ENCODE data around the gene ITGA2.

The ITGA2 gene

GRCh38 chr5:52989781-52990527 lies 802 bp downstream of the ITGA2 start:
- peak; percentile 69 for DNase-seq

GRCh38 chr5:52990528-52990925 lies 1.4 kb downstream of the ITGA2 start:
- no peak for DNase-seq

DNA sequence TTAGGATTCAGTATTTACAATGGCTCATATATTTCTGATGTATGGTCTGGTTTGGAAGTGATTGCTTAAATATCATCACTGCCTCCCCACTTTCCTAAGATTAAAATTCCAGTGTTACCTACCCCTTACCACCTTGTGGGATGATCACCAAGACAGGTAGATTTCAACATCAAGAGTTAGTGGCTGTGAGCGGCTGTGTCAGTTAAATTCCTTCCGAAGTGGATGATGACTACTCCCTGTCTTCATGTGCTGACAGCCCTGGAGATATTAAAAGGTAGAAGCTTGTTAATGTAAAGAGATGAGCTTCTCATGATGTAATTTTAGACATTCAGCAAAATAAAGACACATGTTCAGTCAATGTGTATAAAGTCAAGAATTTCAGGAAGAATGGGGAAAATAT lies 4.2 kb downstream of the ITGA2 start:
- DNase-seq = no peak

- no peak for DNase-seq
Measured at GRCh38 chr5:52994266-52994665, 5.1 kb downstream of the ITGA2 start.

DNA sequence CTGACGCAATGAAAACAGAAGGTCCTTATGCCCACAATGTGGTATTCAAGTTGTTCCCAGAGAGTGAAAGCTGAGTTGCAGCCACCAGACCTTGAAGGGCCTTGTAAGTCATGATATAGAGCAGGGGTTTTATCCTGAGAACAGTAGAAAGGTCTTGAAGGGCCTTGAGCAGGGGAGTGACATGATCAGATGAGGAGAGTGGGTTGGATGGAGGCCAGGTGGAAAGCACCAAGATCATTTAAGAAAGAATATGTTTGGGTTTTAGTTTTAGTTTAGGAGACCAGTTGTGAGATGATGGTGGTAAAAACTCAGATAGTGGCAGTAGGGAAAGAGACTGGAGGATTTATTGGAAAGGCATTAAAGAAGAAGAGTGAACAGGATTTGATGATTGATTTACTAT lies 5.9 kb downstream of the ITGA2 start:
- DNase-seq = no peak

GRCh38 chr5:52995914-52996313 lies 6.8 kb downstream of the ITGA2 start:
- no peak for DNase-seq

DNA sequence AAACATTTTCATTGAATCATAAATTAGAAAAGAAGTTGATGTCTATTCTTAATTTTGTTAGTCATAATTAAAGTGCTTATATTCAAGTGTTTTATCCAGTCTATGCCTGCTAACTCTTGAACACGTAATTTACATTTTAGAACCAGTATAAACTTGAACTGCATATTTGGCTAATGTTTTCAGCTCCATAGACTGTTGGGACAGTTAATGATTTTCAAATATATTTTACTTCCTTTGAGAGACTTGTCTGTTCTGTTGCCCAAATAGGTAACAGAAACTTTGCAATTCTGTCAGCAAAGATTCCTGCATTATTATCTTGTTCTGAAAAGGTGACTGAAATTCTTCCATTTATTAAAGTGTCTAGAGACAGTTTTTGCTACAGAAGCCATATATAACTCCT lies 7.8 kb downstream of the ITGA2 start:
- no peak for DNase-seq

DNA sequence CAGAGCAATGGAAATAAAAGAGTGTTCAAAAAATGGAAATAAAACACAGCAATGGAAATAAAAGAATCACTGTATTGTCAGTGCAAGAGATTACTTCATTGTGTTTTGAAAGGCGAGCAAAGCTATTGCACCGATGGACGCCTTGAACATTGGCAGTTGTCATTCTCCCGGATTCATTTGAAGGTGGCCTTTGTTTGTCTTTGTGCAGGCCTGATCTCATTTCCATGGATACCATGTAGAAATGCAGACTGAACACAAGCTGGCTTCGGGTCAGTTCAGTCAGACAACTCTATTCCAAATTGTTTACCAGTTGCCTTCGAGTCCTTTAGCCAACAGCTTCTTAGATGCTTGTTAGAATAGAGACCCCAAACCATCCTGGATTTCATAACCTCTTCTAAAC lies 8.3 kb downstream of the ITGA2 start:
- DNase-seq = no peak

DNA sequence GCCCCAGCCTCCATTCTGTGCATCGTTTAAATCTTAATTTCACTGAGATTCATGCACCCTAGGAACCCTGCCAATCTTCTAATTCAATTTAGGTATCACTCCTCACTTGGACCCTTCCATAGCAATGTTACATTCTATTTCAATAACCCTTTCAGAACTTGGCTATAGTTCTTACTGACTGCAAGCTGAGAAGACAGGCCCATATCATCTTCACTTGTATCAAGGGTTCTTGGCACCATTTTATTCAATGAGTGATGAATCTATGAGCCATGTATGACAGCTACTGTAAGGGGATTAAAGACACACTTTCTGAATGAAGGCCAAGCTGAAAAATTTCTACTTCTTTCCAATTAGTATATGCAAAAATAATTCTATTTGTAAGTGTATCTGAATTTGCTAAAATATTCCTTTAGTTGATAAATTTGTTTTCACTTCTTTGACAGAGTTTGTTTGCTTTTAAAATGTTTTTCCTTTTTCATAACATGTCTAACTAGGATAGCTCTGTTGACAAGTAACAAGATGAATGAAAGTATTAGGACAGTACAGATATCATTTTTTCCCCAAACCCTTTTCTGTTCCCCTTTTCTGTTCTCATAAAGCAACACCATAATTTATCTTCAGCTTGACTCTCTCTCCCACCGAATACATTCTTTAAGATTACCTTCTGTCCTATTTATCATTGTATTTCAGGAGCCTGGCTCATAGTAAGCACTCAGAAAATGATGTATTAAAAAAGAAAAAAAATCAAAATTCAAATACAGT lies 9.6 kb downstream of the ITGA2 start:
- no peak for DNase-seq

DNA sequence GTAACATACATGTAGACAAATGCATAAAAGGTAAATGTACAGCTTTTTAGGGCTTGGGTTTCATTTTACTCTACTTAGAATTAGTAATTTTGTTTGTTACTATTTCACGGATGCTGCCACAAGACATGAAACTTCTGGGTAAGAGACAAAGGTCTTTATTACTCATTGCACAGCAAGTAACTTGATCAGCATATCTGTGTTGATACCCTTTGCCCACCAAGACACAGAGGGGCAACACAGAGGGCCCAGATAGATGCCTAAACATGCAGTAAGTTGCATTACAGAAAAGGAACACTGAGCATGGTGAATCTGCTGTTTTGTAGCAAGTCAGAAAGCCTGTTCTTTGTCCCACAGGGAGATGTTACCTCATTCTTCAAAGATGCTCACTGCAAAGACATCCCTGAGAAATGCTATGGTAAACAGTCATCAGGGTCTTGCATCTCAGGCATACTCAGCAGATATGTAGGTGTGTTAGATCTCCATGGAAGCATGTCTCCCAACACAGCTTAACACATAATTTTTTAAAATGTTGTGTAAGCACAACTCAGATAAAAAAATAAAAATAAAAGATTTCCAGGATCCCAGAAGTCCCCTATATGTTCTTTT lies 10.3 kb downstream of the ITGA2 start:
- DNase-seq = no peak

- no peak for DNase-seq
Measured at GRCh38 chr5:53001541-53001940, 12.4 kb downstream of the ITGA2 start.

DNA sequence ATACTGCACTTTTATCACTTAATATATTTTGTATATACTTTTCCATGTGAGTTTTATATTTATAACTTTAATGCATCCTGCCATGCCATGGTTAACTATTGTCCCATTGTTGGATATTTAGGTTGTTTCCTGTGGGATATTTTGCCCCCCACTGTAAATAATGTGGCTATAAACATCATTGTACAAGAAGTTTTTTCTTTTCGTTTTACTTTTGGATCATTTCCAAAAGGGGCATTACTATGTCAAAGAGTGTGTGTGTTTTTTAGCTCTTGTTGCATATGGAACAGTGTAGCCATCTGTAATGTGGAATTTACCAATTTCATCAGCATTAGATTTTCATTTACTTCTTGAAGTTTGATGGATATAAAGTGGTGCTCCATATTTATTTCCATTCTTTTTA lies 13.3 kb downstream of the ITGA2 start:
- DNase-seq = no peak

- DNase-seq = no peak
Measured at GRCh38 chr5:53003144-53003543, 14.0 kb downstream of the ITGA2 start.

DNA sequence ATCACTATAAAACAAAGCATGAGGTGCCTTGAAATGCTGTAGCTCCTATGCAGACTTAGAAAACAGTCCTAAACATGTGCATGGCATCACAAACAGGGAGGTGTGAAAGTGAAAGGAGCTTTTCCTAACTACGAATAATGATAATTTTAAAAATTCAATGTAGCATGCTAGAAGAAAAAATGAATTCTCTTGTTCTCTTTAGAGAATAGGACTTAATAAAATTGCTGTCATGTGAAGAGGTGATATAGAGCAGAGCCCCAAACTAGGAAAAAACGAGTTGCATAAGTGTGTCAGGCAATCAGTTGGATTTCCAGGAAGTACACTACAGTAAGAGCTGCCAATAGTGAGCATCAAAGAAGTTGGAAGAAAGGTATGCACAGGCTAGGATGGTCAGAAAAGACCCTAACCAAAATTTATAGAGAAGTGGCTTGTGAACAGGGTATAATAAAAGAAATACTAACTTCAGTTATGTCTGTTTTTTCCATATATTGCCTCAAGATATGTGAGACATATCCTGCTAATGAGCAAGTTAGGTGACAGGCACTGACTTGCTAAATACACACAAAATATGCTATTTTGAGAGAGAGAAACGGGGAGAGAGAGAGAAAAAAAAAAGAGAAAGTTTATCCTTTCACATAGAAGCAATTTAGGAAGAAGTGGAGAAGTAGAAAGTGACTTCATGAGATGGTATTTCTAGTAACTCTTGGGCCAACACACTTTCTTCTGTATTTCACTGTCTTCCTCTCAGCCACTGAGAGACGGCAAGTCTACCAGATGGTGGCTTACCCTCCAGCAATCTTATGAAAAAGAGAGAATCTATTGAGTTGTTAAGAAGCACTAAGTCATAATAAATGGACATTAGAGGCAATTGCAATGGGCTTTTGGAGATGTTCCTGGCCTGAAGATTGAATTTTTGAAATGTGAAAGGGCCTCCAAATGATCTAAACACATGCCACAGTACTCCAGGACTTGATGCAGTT lies 18.0 kb downstream of the ITGA2 start:
- DNase-seq = no peak

DNA sequence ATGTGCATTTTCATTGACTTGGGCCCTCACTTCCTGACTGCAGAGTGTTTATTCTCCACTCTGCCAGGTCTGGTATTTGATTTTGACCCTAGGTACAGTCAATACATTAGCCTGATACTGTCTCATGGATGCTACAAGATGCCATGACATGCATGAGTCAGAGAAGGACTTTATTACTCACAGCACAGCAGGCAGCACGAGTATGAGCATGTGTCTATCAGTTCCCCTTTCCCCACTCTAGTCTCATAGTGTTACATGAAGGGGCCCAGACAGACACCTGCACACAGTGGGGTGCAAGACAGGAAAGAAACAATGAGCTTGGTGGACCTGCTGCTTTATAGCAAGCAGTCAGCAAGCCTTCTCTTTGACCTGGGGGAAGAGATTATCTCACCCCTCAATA lies 19.6 kb downstream of the ITGA2 start:
- no peak for DNase-seq

GRCh38 chr5:53009816-53010215 lies 20.7 kb downstream of the ITGA2 start:
- DNase-seq = no peak

DNA sequence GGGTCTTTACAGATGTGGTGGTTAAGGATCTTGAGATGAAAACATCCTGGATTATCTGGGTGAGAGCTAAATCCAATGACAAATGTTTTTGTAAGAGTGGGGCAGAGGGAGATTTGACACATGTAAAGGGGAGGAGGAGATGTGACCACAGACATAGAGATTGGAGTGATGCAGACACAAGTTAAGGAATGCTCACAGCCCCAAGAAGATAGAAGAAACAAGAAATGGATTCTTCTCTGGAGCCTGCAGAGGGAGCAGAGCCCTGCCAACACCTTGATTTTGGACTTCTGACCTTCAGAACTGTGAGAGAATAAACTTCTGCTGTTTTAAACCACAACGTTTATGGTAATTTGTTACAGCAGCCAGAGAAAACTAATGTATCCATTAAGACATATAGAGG lies 21.7 kb downstream of the ITGA2 start:
- DNase-seq = no peak

GRCh38 chr5:53011233-53011632 lies 22.1 kb downstream of the ITGA2 start:
- no peak for DNase-seq

DNA sequence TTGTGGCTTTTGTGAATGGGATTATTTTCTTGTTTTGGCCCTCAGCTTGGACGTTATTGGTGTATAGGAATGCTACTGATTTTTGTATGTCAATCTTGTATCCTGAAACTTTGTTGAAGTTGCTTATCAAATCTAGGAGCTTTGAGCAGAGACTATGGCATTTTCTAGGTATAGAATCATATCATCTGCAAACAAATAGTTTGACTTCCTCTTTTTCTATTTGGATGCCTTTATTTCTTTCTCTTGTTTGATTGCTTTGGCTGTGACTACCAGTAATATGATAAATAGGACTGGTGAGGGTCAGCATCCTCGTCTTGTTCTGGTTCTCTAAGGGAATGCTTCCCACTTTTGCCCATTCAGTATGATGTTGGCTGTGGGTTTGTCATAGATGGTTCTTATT lies 24.7 kb downstream of the ITGA2 start:
- DNase-seq = no peak

- DNase-seq = no peak
Measured at GRCh38 chr5:53017383-53017782, 28.2 kb downstream of the ITGA2 start.

DNA sequence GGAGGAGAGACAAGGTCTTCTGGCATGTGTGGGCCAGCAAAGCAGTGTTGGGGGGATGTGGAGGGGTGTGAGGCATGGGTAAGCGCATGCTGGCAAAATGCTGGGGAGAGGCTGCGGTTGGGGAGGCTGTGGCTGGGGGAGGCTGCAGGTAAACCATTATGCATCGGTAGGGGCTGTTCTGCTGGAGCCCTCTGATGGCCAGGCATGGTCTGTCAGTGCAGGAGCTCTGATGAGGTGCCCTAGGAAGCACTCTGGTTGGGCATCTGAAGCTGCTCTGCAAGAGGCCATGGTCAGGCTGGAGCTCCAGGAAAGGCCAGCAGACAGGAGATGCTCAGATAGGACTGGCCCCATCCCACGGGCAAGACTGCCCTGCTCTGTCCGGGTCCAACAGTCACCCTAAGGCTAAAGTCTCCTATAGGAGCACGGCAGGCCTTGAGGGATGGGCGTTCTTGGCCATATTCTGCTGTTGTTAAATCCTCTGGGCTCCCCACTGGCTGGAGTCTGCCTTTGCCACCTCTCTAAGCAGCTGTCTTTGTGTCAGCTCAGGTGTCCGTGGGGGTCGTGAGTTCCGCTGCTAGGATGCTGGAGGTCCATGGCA lies 28.7 kb downstream of the ITGA2 start:
- no peak for DNase-seq

DNA sequence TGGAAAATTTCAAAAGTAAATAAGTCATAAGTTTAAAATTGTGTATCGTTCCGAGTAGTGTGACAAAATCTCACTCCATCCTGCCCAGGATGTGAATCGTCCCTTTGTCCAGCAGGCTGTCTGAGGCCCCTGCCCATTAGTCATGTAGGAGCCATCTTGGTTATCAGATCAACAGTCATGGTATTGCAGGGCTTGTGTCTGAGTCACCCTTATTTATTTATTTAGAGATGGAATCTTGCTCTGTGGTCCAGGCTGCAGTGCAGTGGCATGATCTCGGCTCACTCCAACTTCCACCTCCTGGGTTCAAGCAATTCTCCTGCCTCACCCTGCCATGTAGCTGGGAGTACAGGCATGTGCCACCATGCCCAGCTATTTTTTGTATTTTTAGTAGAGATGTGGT lies 30.2 kb downstream of the ITGA2 start:
- DNase-seq = peak; percentile 76
